Measurements from ENCODE around the gene RAX2.
A peak's percentile ranks its signal among the peaks of the same experiment; 100 is the strongest.

RAX2 gene

GRCh38 chr19:3803986-3804385, 32.0 kb upstream of the RAX2 start:
- peaks cover 41% of the 10 kb centered on the region for H3K27me3 ChIP-seq
- no peak overlapping the region for H3K4me2 ChIP-seq
- no peaks in the 10 kb centered on the region for H3K9me3 ChIP-seq
- H3K4me1 ChIP-seq, result peaks cover 19% of the 10 kb centered on the region
- no peaks in the 10 kb centered on the region for H4K20me1 ChIP-seq
- H3K4me3 ChIP-seq, result no peak overlapping the region
- no peaks in the 10 kb centered on the region for H3K36me3 ChIP-seq
- no peak overlapping the region for H3K9ac ChIP-seq
- TF ChIP-seq Cebpa-rat (IDR thresholded peaks at IDR 0.05), result no peak
- no peak overlapping the region for H3K27ac ChIP-seq

GRCh38 chr19:3803114-3803888, 31.3 kb upstream of the RAX2 start:
- Histone ChIP-seq H3K4me3 (no peak overlapping the region), H3K27me3 (peaks cover 43% of the 10 kb centered on the region), H3K4me2 (no peak overlapping the region), H3K4me1 (peaks cover 18% of the 10 kb centered on the region), H3K9ac (no peak overlapping the region), H3K9me3 (no peaks in the 10 kb centered on the region), H3K36me3 (no peaks in the 10 kb centered on the region), H4K20me1 (no peaks in the 10 kb centered on the region), H3K27ac (no peak overlapping the region)
- TF ChIP-seq Cebpa-rat (IDR thresholded peaks at IDR 0.05), result no peak

- peaks cover 43% of the 10 kb centered on the region for H3K27me3 ChIP-seq
- H3K36me3 ChIP-seq, result no peaks in the 10 kb centered on the region
- H4K20me1 ChIP-seq, result no peaks in the 10 kb centered on the region
- TF ChIP-seq Cebpa-rat (IDR thresholded peaks at IDR 0.05), result no peak
- H3K4me2 ChIP-seq, result peak overlapping the region; percentile 83
- H3K27ac ChIP-seq, result no peak overlapping the region
- H3K9me3 ChIP-seq, result peaks cover 8% of the 10 kb centered on the region
- no peak overlapping the region for H3K9ac ChIP-seq
- peak overlapping the region; percentile 49 for H3K4me3 ChIP-seq
- H3K4me1 ChIP-seq, result peaks cover 25% of the 10 kb centered on the region
Measured at GRCh38 chr19:3801412-3802096, 29.5 kb upstream of the RAX2 start.

- no peak overlapping the region for H3K27ac ChIP-seq
- peaks cover 13% of the 10 kb centered on the region for H3K9me3 ChIP-seq
- no peaks in the 10 kb centered on the region for H4K20me1 ChIP-seq
- H3K4me2 ChIP-seq, result peak overlapping the region; percentile 83
- H3K36me3 ChIP-seq, result no peaks in the 10 kb centered on the region
- no peak for TF ChIP-seq Cebpa-rat (IDR thresholded peaks at IDR 0.05)
- H3K4me1 ChIP-seq, result peaks cover 25% of the 10 kb centered on the region
- H3K27me3 ChIP-seq, result peaks cover 43% of the 10 kb centered on the region
- no peak overlapping the region for H3K9ac ChIP-seq
- peak overlapping the region; percentile 49; the same call in 1 of the 2 replicates for H3K4me3 ChIP-seq
Measured at GRCh38 chr19:3800996-3801395, 29.0 kb upstream of the RAX2 start.

GRCh38 chr19:3798137-3798536, 26.1 kb upstream of the RAX2 start:
- Histone ChIP-seq H3K36me3 (no peaks in the 10 kb centered on the region), H3K4me1 (peaks cover 25% of the 10 kb centered on the region), H3K27ac (no peak overlapping the region), H3K4me3 (no peak overlapping the region), H3K27me3 (peaks cover 43% of the 10 kb centered on the region), H3K9ac (no peak overlapping the region), H4K20me1 (no peaks in the 10 kb centered on the region), H3K9me3 (peaks cover 14% of the 10 kb centered on the region), H3K4me2 (peak overlapping the region; percentile 25)
- TF ChIP-seq Cebpa-rat (IDR thresholded peaks at IDR 0.05), result no peak

GRCh38 chr19:3796358-3796757, 24.3 kb upstream of the RAX2 start:
- H3K9me3 ChIP-seq, result peaks cover 14% of the 10 kb centered on the region
- H3K4me1 ChIP-seq, result peaks cover 16% of the 10 kb centered on the region
- H3K4me3 ChIP-seq, result no peak overlapping the region
- H3K27ac ChIP-seq, result no peak overlapping the region
- no peaks in the 10 kb centered on the region for H4K20me1 ChIP-seq
- H3K4me2 ChIP-seq, result no peak overlapping the region
- no peak for TF ChIP-seq Cebpa-rat (IDR thresholded peaks at IDR 0.05)
- no peak overlapping the region for H3K9ac ChIP-seq
- H3K27me3 ChIP-seq, result peaks cover 25% of the 10 kb centered on the region
- H3K36me3 ChIP-seq, result no peaks in the 10 kb centered on the region

GRCh38 chr19:3793799-3794198, 21.8 kb upstream of the RAX2 start:
- H3K4me1 ChIP-seq, result peaks cover 17% of the 10 kb centered on the region
- peaks cover 22% of the 10 kb centered on the region for H3K9me3 ChIP-seq
- no peak overlapping the region for H3K4me3 ChIP-seq
- no peak for TF ChIP-seq Cebpa-rat (IDR thresholded peaks at IDR 0.05)
- no peak overlapping the region for H3K4me2 ChIP-seq
- H3K27ac ChIP-seq, result no peak overlapping the region
- H3K27me3 ChIP-seq, result no peaks in the 10 kb centered on the region
- no peak overlapping the region for H3K9ac ChIP-seq
- no peaks in the 10 kb centered on the region for H3K36me3 ChIP-seq
- H4K20me1 ChIP-seq, result no peaks in the 10 kb centered on the region

- no peak for TF ChIP-seq Cebpa-rat (IDR thresholded peaks at IDR 0.05)
Measured at GRCh38 chr19:3792114-3792513, 20.1 kb upstream of the RAX2 start.

GRCh38 chr19:3790941-3791340, 18.9 kb upstream of the RAX2 start:
- H3K27me3 ChIP-seq, result peaks cover 13% of the 10 kb centered on the region
- H3K4me3 ChIP-seq, result no peak overlapping the region
- no peak overlapping the region for H3K27ac ChIP-seq
- H3K4me2 ChIP-seq, result no peak overlapping the region
- TF ChIP-seq Cebpa-rat (IDR thresholded peaks at IDR 0.05), result no peak
- peaks cover 9% of the 10 kb centered on the region for H3K9me3 ChIP-seq
- no peak overlapping the region for H3K9ac ChIP-seq
- H3K36me3 ChIP-seq, result no peaks in the 10 kb centered on the region
- H4K20me1 ChIP-seq, result no peaks in the 10 kb centered on the region
- H3K4me1 ChIP-seq, result peaks cover 6% of the 10 kb centered on the region

More at GRCh38 chr19:3792114-3792513, 20.1 kb upstream of the RAX2 start:
- no peaks in the 10 kb centered on the region for H4K20me1 ChIP-seq
- no peak overlapping the region for H3K27ac ChIP-seq
- H3K9ac ChIP-seq, result no peak overlapping the region
- no peaks in the 10 kb centered on the region for H3K36me3 ChIP-seq
- peaks cover 19% of the 10 kb centered on the region for H3K9me3 ChIP-seq
- H3K4me2 ChIP-seq, result no peak overlapping the region
- peaks cover 6% of the 10 kb centered on the region for H3K4me1 ChIP-seq
- peaks cover 2% of the 10 kb centered on the region; the same call in 1 of the 2 replicates for H3K27me3 ChIP-seq
- no peak overlapping the region for H3K4me3 ChIP-seq

- Histone ChIP-seq H3K36me3 (no peaks in the 10 kb centered on the region), H3K4me3 (no peak overlapping the region), H3K27me3 (peaks cover 19% of the 10 kb centered on the region), H3K9me3 (peaks cover 9% of the 10 kb centered on the region), H3K9ac (no peak overlapping the region), H4K20me1 (no peaks in the 10 kb centered on the region), H3K4me1 (peaks cover 10% of the 10 kb centered on the region), H3K27ac (no peak overlapping the region), H3K4me2 (no peak overlapping the region)
- no peak for TF ChIP-seq Cebpa-rat (IDR thresholded peaks at IDR 0.05)
Measured at GRCh38 chr19:3790209-3790734, 18.2 kb upstream of the RAX2 start.
